GM19467 (cell line): ENCODE results near the gene ZNF681.
"Not testable (repeated sequence)": the region's sequence is repeated elsewhere in the genome, so short reads cannot be mapped to it uniquely, and the experiment has no call there.

Experiments
- ATAC-seq: cut with Tn5 transposase; IDR thresholded peaks from one replicate; pipeline ENCODE4 v1.9.1; 2021; ENCODE audit warnings: mild to moderate bottlenecking, moderate library complexity; ENCODE audit not compliant: unreplicated experiment

ZNF681 gene

DNA sequence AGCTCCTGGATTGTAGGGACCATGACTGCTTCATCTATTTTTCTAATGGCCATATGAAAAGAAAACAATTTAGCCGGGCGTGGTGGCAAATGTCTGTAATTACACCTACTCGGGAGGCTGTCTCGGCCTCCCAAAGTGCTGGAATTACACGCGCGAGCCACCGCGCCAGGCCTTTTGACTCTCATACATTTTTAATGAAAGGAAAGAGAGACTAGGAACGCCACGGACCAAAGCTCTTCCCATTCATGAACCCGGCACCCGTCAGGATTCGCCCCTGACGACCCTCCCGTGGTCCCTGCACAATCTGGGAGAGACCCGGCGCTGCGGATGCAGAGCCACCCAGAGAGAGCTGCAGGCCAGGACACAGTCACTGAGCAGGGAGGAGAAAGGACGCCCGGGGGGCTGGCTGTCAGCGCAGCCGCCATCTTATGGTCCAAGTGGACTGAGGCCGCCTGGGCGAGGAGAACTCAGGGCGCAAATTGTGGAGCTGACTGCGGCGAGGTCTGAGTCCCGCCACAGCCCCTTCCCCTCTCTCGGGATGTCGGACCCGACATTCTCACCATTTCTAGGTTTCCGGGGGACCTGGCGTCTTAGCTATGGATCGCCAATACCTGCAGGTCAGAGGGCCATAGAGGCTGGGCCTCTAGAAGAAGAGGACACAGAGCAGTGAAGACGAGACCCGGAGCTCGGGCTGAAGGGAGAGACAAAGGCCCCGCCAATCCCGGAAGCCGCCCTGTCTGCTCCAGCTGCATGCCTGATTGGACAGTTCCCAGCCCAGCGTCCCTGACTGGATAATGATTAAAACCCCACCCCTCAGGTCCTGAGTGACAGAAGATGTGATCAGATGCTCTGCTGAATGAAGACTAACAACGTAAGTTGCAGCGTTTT lies at the start of gene ZNF681:
Gene ZNF681, minus strand, starts transcription at position 705 of the 888 bp plus-strand sequence. Its CDS starts 142 bp downstream, at position 563.
- peak; percentile 84 for ATAC-seq

DNA sequence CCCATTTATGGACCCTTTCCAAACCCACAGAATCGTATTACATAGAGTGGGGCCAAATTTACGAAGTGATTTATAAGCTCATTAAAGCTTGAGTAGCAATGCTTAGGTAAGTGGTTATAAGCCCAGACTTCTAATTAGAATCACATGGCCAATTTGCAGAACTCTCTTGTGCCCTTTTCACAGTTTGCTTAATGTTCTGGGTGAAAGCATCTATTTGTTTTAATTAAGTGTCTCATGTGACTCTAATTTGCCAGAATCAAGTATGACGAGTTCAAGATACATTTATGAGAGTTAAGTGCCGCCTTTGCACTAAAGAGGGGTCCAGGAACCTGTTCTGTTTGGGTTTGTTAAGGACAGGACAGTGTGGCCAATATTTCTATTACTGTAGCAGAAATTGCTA lies 46.0 kb upstream of the ZNF681 start:
- no peak for ATAC-seq

DNA sequence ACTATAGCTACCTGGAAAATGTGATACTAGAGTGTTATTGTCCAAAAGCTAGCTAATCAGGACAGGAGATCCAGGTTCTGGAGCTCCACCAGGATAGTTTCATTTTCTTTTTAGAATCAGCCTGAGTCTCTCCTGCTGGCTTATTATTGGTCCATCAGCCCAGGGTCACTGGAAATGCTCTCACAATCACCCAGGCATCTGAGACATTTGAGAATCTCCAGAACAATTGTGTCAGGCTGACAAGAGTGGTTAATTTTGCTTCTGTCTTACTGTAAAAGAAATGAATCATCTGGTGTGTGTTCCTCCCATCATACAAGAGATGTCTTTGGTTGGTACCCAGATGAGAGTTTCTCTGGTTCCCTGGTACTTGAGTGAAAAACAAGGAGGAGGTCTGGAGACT lies 43.6 kb upstream of the ZNF681 start:
- ATAC-seq: no peak

GRCh38 chr19:23801803-23802202 lies 43.1 kb upstream of the ZNF681 start:
- no peak for ATAC-seq

DNA sequence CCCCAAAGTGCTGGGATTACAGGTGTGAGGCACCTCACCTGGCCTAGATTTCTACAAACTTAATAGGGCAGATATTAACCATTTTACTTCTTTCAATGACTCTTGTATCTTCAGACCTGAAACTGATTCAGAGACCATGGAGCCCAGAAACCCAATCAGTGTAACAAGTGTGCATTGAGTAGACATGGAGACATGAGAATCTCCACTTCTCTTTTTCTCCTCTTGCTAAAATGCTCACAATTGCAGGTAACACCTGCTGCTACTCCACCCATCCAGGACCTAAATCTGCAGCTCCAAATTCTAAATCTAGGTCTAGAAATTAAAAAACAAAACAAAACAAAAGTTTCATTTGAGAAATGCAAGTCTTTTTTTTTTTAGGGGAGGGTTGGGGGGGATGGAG lies 42.2 kb upstream of the ZNF681 start:
- no peak for ATAC-seq

DNA sequence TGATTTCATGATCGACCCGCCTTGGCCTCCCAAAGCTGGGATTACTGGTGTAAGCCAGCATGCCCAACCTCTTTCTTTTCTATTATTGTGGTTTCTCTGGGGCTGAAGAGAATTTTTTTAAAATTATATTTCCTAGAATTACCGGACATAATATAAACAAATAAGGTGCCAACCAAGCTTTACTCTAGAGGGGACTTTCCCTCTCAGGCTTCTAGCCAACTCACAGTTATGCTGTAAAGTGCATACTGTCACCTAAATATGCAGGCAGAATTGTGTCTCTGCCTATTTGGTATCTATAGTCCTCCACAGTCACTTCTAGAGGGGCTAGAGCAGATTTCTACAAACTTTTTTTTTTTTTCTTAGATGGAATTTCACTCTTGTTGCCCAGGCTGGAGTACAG lies 41.6 kb upstream of the ZNF681 start:
- no peak for ATAC-seq

DNA sequence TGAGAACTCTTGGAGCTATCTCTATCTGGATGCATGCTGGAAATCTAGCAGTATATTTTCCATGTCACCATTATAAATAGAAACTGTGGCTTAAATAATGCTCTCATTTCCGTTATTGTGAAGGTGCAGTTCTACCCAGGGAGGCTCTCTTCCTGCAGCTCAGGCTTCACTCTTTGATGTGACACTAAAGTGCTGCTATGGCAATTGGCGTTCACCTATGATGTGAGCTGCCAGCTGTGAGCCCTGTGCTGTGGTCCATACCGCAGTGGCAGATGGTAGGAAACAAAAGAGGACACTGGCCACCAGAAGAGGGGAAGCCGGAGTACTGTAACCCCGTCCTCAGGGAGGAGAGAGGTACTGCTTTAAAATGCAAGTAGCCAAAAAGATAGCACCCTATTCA lies 40.6 kb upstream of the ZNF681 start:
- no peak for ATAC-seq

DNA sequence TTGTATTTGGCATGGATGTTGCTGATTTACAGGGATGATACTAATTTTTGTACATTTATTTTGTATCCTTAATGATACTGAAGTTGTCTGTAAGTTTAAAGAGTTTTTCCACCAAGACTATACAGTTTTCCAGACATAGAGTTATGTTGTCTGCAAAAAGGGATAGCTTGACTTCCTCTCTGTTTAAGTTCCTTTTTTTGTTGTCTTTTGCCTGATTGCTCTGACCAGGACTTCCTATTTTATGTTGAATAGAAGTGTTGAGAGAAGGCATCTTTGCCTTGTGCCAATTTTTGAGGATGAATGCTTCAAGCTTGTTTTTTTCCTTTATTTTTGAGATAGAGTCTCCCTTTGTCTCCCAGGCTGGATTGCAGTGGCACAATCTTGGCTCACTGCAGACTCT lies 36.8 kb upstream of the ZNF681 start:
- ATAC-seq: no peak

DNA sequence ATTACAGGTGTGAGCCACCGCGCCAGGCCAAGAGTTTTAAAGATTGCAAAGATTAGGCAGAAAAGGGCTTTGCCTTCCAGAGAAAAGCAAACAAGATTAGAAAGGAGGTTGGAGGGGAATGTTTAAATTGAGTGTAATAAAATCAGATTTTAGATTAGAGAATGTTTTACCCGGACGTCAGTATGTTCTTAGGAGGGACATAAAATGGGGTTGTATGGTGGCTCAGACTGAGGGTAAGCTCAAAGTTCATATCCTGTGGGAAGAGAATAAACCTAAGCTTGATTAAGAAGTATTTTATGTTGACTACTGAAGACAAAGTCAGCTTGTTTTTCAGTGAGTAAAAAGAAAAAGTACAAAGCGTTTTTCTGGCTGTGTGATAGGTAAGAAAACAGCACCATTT lies 34.1 kb upstream of the ZNF681 start:
- ATAC-seq: no peak

GRCh38 chr19:23790641-23791488 lies 32.2 kb upstream of the ZNF681 start:
- no peak for ATAC-seq

DNA sequence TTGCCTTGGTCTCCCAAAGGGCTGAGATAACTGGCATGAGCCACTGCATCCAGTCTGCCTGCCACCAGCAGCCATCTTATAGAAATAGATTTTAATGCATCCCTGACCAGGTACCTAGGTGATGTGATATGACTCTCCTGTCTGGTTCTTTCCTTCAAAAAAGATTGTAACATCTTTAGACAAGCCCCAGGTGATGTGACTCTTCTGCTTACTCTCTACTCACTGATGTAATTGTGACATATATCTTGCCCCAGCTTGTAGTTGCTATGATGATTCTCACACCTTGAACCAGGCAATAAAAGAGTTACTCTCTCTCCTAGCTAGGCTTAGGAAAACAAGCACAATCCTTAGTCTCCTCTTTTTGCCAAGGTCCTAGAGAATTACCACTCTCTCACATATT lies 30.6 kb upstream of the ZNF681 start:
- ATAC-seq: no peak

DNA sequence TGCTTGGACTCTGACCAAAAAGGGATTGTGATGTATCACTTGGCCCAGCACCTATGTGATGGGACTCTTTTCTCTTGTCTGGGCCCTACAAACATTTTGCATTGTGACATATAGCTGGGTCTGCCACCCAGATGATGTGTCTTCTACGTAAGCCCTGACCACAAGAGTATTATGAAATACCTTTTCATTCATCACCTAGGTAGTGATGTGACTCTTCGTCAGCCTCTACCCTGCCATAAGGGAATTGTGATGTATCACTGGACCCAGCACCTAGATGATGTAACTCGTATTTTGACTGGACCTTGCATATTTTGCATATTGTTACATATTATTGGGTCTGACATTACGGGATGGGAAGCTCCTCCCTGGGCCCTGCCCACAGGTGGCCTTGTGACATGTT lies 29.7 kb upstream of the ZNF681 start:
- ATAC-seq: no peak

GRCh38 chr19:23787106-23787505 lies 28.4 kb upstream of the ZNF681 start:
- ATAC-seq: no peak

DNA sequence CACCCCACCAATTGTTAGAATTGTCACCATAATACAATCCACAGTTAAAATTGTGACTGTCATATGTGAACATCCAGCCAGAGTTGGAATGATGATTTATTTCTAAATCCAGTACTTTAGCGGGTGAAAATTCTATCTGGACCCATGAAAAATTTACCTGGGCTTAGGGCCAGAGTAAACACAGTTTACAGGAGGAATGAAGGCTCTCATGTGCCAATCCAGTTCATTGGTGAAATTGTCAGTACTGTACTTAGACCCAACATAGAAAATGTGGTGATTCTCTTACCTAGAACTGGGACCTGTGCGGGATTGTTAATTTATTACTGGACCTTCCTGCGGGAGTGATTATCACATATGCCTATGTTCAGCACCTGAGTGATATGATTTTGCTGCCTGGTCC lies 27.3 kb upstream of the ZNF681 start:
- no peak for ATAC-seq

GRCh38 chr19:23784274-23784673 lies 25.6 kb upstream of the ZNF681 start:
- ATAC-seq: no peak

GRCh38 chr19:23783636-23784035 lies 24.9 kb upstream of the ZNF681 start:
- no peak for ATAC-seq

DNA sequence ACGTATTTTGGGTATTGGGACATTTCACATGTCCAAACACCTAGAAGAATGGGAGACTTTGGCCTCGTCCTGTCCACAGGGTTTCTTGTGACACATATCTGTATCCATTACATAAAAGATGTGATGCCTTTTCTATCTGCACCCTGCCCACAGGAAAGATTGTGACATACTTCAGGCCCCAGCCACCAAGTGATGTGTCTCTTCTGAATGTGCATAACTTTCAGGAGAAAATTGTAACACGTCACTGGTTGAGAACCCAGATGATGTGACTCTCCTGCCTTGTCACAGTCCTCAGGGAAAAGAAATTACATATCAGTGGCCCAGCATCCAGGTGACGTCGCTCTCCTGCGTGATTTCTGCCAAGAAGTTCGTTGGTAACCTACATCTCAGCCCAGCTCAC lies 21.0 kb upstream of the ZNF681 start:
- ATAC-seq: no peak

DNA sequence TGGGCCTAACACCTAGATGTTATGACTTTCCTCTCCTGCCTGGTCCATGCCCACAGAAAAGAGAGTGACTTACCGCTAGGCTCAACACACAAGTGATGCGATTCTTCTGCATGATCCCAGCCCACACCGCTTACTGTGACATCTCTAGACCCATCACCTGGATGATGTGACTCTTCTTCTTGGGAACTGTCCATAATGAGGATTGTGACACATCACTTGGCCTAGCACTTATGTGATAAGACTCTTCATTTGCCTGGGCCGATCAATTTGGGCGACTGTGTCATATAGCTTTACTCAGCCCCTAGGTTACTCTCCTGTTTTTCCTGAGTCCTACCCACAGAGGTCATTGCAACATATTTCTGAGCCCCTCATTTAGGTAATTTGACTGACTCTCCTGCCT lies 19.9 kb upstream of the ZNF681 start:
- no peak for ATAC-seq

- not testable (repeated sequence) for ATAC-seq
Measured at GRCh38 chr19:23778036-23778435, 19.3 kb upstream of the ZNF681 start.

DNA sequence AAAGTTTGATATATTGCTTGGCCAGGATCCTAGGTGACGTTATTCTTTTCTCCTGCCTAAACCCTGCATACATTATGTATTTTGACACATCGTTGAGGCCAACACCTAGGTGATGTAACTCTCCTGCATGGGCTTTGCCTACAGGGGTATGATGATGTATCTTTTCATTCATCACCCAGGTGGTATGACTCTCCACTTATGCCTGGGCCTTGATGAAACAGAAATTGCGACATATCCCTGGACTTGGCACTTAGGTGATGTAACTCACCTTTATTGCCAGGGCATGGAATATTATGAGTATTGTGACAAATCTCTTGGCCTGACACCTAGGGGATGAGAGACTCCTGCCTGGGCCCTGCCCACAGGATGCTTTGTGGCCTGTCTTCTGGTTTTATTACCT lies 18.5 kb upstream of the ZNF681 start:
- no peak for ATAC-seq

GRCh38 chr19:23776507-23777205 lies 18.0 kb upstream of the ZNF681 start:
- ATAC-seq: no peak
